Panc1 (cell line): ENCODE results near the gene ITPA.

Experiments used
- CTCF ChIP-seq: fragments of 450-650 bp; IDR thresholded peaks from 2 replicates; pipeline ENCODE4 v1.5.1; 2017; ENCODE audit warnings: mild to moderate bottlenecking
- POLR2AphosphoS5 ChIP-seq: IDR thresholded peaks from 2 replicates; pipeline ENCODE4 v1.6.1; 2012; ENCODE audit warnings: mild to moderate bottlenecking, low read depth, low read length, moderate library complexity
- SIN3A ChIP-seq: IDR thresholded peaks from 2 replicates; pipeline ENCODE4 v1.6.1; 2012; ENCODE audit warnings: low read depth, mild to moderate bottlenecking, low read length, moderate library complexity, borderline replicate concordance; ENCODE audit not compliant: insufficient read depth

GRCh38 chr20:3229798-3230197 lies 20.5 kb downstream of the ITPA start:
- TF ChIP-seq CTCF (no peak), POLR2AphosphoS5 (no peak), SIN3A (no peak)
